WTC11 (cell line): ENCODE results near the gene PRR20A.

Experiments
- ATF2 ChIP-seq: sonication (generic); formaldehyde crosslinking; IDR thresholded peaks from 2 replicates; pipeline ENCODE4 v1.8.1; 2022; ENCODE audit warnings: low read depth, missing genetic modification reagents, borderline replicate concordance
- TF ChIP-seq, protein P1 (sequence below): fragments of 200-600 bp; IDR thresholded peaks from 2 replicates; pipeline ENCODE4 v1.8.0; 2022; ENCODE audit warnings: antibody characterized with exemption
- TF ChIP-seq, protein P2 (sequence below): fragments of 250-450 bp; sonication (Bioruptor Pico); IDR thresholded peaks from 2 replicates; pipeline ENCODE4 v2.1.2; 2022; ENCODE audit warnings: mild to moderate bottlenecking, moderate library complexity

- no peak for TF ChIP-seq ATF2 (CRISPR knock-in tag)
- TF ChIP-seq, protein P1, sequence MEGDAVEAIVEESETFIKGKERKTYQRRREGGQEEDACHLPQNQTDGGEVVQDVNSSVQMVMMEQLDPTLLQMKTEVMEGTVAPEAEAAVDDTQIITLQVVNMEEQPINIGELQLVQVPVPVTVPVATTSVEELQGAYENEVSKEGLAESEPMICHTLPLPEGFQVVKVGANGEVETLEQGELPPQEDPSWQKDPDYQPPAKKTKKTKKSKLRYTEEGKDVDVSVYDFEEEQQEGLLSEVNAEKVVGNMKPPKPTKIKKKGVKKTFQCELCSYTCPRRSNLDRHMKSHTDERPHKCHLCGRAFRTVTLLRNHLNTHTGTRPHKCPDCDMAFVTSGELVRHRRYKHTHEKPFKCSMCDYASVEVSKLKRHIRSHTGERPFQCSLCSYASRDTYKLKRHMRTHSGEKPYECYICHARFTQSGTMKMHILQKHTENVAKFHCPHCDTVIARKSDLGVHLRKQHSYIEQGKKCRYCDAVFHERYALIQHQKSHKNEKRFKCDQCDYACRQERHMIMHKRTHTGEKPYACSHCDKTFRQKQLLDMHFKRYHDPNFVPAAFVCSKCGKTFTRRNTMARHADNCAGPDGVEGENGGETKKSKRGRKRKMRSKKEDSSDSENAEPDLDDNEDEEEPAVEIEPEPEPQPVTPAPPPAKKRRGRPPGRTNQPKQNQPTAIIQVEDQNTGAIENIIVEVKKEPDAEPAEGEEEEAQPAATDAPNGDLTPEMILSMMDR, result no peak
- TF ChIP-seq, protein P2, sequence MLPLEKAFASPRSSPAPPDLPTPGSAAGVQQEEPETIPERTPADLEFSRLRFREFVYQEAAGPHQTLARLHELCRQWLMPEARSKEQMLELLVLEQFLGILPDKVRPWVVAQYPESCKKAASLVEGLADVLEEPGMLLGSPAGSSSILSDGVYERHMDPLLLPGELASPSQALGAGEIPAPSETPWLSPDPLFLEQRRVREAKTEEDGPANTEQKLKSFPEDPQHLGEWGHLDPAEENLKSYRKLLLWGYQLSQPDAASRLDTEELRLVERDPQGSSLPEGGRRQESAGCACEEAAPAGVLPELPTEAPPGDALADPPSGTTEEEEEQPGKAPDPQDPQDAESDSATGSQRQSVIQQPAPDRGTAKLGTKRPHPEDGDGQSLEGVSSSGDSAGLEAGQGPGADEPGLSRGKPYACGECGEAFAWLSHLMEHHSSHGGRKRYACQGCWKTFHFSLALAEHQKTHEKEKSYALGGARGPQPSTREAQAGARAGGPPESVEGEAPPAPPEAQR (CRISPR knock-in tag), result no peak
Observed at GRCh38 chr13:57128909-57129308, 11.8 kb upstream of the PRR20A start.
